ENCODE results near the gene POLR3GL. TPM values are rescaled to one million over a fixed set of nuclear protein-coding genes. Genes with fewer than 3 reads are reported as not detected.
"Not testable (repeated sequence)": the region's sequence is repeated elsewhere in the genome, so short reads cannot be mapped to it uniquely, and the experiment has no call there.

POLR3GL gene
- total and polyA plus RNA-seq, 2 experiments from 2014 or later = 3.1 to 9.5 TPM

GRCh38 chr1:146025787-146026495, 61.5 kb downstream of the POLR3GL start:
- not testable (repeated sequence) for H4K20me1 ChIP-seq (replicated peaks; ENCODE audit: insufficient read depth); H2AFZ ChIP-seq; H3K36me3 Mint-ChIP-seq (ENCODE audit: low read depth); H3K27me3 ChIP-seq (ENCODE audit: insufficient read depth); H3K79me2 ChIP-seq (replicated peaks; ENCODE audit: insufficient read depth); ATAC-seq; H3K36me3 ChIP-seq (ENCODE audit: insufficient read depth); H3K4me3 ChIP-seq; H3K27ac ChIP-seq (ENCODE audit: low read depth); H3K27ac Mint-ChIP-seq; H3K4me1 Mint-ChIP-seq; H3K9me2 ChIP-seq (ENCODE audit: insufficient read depth); DNase-seq (ENCODE audit: low spot score); H3K4me3 Mint-ChIP-seq; H3K27me3 Mint-ChIP-seq (ENCODE audit: insufficient read depth, low read depth, poor library complexity); H3K9me3 Mint-ChIP-seq; H3F3A ChIP-seq (replicated peaks; ENCODE audit: low read depth); H3K4me2 ChIP-seq; H3K4me1 ChIP-seq (ENCODE audit: insufficient read depth)

GRCh38 chr1:146026650-146027049, 62.2 kb downstream of the POLR3GL start:
- not testable (repeated sequence) for H3K4me3 Mint-ChIP-seq; H3K9me3 Mint-ChIP-seq; H4K20me1 ChIP-seq (replicated peaks; ENCODE audit: insufficient read depth); H3K27me3 ChIP-seq (ENCODE audit: insufficient read depth); ATAC-seq; DNase-seq (ENCODE audit: low spot score); H3K79me2 ChIP-seq (replicated peaks; ENCODE audit: insufficient read depth); H3K27ac Mint-ChIP-seq; H3K4me3 ChIP-seq; H3K27me3 Mint-ChIP-seq (ENCODE audit: insufficient read depth, low read depth, poor library complexity); H3K4me2 ChIP-seq; H3K36me3 Mint-ChIP-seq (ENCODE audit: low read depth); H3K27ac ChIP-seq (ENCODE audit: low read depth); H2AFZ ChIP-seq; H3K4me1 ChIP-seq (ENCODE audit: insufficient read depth); H3K36me3 ChIP-seq (ENCODE audit: insufficient read depth); H3K9me2 ChIP-seq (ENCODE audit: insufficient read depth); H3K4me1 Mint-ChIP-seq; H3F3A ChIP-seq (replicated peaks; ENCODE audit: low read depth)

Other genes starting within 250 kb of the POLR3GL start
- not detected in 2 replicates for gene CD160, start 245.2 kb upstream of the POLR3GL start, total RNA-seq (2014; rRNA removed; shearing (Covaris generic))
- 0.06 TPM in 1 of 2 replicates, not detected in the other for gene CD160, start 245.2 kb upstream of the POLR3GL start, polyA plus RNA-seq (2016; fragmentation: Nextera tagmentation; extraction: Ambion mirVana)
- 10.5 and 10.6 TPM in 2 replicates for gene RNF115, start 140.6 kb upstream of the POLR3GL start, total RNA-seq (2014; rRNA removed; shearing (Covaris generic))
- 10.8 and 10.9 TPM in 2 replicates for gene RNF115, start 140.6 kb upstream of the POLR3GL start, polyA plus RNA-seq (2016; fragmentation: Nextera tagmentation; extraction: Ambion mirVana)
- gene POLR3C, start 140.5 kb upstream of the POLR3GL start, total RNA-seq (2014; rRNA removed; shearing (Covaris generic)) = 15.7 and 23.9 TPM in 2 replicates
- gene POLR3C, start 140.5 kb upstream of the POLR3GL start, polyA plus RNA-seq (2016; fragmentation: Nextera tagmentation; extraction: Ambion mirVana) = 11.6 and 15.1 TPM in 2 replicates
- 4.3 and 6.8 TPM in 2 replicates for gene NUDT17, start 119.1 kb upstream of the POLR3GL start, total RNA-seq (2014; rRNA removed; shearing (Covaris generic))
- 2.8 and 5.7 TPM in 2 replicates for gene NUDT17, start 119.1 kb upstream of the POLR3GL start, polyA plus RNA-seq (2016; fragmentation: Nextera tagmentation; extraction: Ambion mirVana)
- gene PIAS3, start 105.6 kb upstream of the POLR3GL start, total RNA-seq (2014; rRNA removed; shearing (Covaris generic)) = 33.2 and 35.7 TPM in 2 replicates
- gene PIAS3, start 105.6 kb upstream of the POLR3GL start, polyA plus RNA-seq (2016; fragmentation: Nextera tagmentation; extraction: Ambion mirVana) = 40.8 and 45.4 TPM in 2 replicates
- 3.6 and 4.3 TPM in 2 replicates for gene ANKRD35, start 78.8 kb upstream of the POLR3GL start, total RNA-seq (2014; rRNA removed; shearing (Covaris generic))
- gene ANKRD35, start 78.8 kb upstream of the POLR3GL start, polyA plus RNA-seq (2016; fragmentation: Nextera tagmentation; extraction: Ambion mirVana) = 4.9 and 5.6 TPM in 2 replicates
- 0.04 and 0.21 TPM in 2 replicates for gene ITGA10, start 54.6 kb upstream of the POLR3GL start, total RNA-seq (2014; rRNA removed; shearing (Covaris generic))
- 0.21 TPM in 1 of 2 replicates, not detected in the other for gene ITGA10, start 54.6 kb upstream of the POLR3GL start, polyA plus RNA-seq (2016; fragmentation: Nextera tagmentation; extraction: Ambion mirVana)
- 9.1 and 10.0 TPM in 2 replicates for gene PEX11B, start 46.0 kb upstream of the POLR3GL start, total RNA-seq (2014; rRNA removed; shearing (Covaris generic))
- 7.4 and 9.7 TPM in 2 replicates for gene PEX11B, start 46.0 kb upstream of the POLR3GL start, polyA plus RNA-seq (2016; fragmentation: Nextera tagmentation; extraction: Ambion mirVana)
- 170 and 212 TPM in 2 replicates for gene RBM8A, start 37.2 kb upstream of the POLR3GL start, total RNA-seq (2014; rRNA removed; shearing (Covaris generic))
- gene RBM8A, start 37.2 kb upstream of the POLR3GL start, polyA plus RNA-seq (2016; fragmentation: Nextera tagmentation; extraction: Ambion mirVana) = 286 and 312 TPM in 2 replicates
- 2.5 and 2.6 TPM in 2 replicates for gene LIX1L, start 6.7 kb upstream of the POLR3GL start, total RNA-seq (2014; rRNA removed; shearing (Covaris generic))
- 0.76 and 1.1 TPM in 2 replicates for gene LIX1L, start 6.7 kb upstream of the POLR3GL start, polyA plus RNA-seq (2016; fragmentation: Nextera tagmentation; extraction: Ambion mirVana)
- gene ANKRD34A, start 115 bp upstream of the POLR3GL start, total RNA-seq (2014; rRNA removed; shearing (Covaris generic)) = 0.35 and 2.2 TPM in 2 replicates
- 0.09 and 0.16 TPM in 2 replicates for gene ANKRD34A, start 115 bp upstream of the POLR3GL start, polyA plus RNA-seq (2016; fragmentation: Nextera tagmentation; extraction: Ambion mirVana)
- 29.1 and 31.5 TPM in 2 replicates for gene TXNIP, start 31.9 kb downstream of the POLR3GL start, total RNA-seq (2014; rRNA removed; shearing (Covaris generic))
- gene TXNIP, start 31.9 kb downstream of the POLR3GL start, polyA plus RNA-seq (2016; fragmentation: Nextera tagmentation; extraction: Ambion mirVana) = 19.5 and 22.8 TPM in 2 replicates
- 0.23 and 0.42 TPM in 2 replicates for gene HJV, start 57.0 kb downstream of the POLR3GL start, total RNA-seq (2014; rRNA removed; shearing (Covaris generic))
- gene HJV, start 57.0 kb downstream of the POLR3GL start, polyA plus RNA-seq (2016; fragmentation: Nextera tagmentation; extraction: Ambion mirVana) = 0.45 and 0.99 TPM in 2 replicates
- gene NBPF10, start 180.1 kb downstream of the POLR3GL start, total RNA-seq (2014; rRNA removed; shearing (Covaris generic)) = 0.31 and 0.38 TPM in 2 replicates
- gene NBPF10, start 180.1 kb downstream of the POLR3GL start, polyA plus RNA-seq (2016; fragmentation: Nextera tagmentation; extraction: Ambion mirVana) = 0.35 and 0.36 TPM in 2 replicates